SU-DHL-6 (cell line): ENCODE measurements around the gene PALLD.

Source experiments
- H2AFZ ChIP-seq: fragments of 200-600 bp; sonication (generic); 2 replicates; pipeline ENCODE4 v1.6.1; 2014; ENCODE audit warnings: low read depth, mild to moderate bottlenecking, moderate library complexity, mixed read lengths, antibody characterized with exemption, low read length; ENCODE audit not compliant: severe bottlenecking
- H3F3A ChIP-seq: fragments of 200-600 bp; shearing (Covaris generic); 2 replicates; pipeline ENCODE4 v1.6.0; 2016; ENCODE audit warnings: antibody characterized with exemption, mild to moderate bottlenecking; ENCODE audit not compliant: insufficient read depth
- H3K27ac ChIP-seq: fragments of 200-600 bp; sonication (generic); 2 replicates; pipeline ENCODE4 v1.5.1; 2016; ENCODE audit warnings: low read depth, mild to moderate bottlenecking, low read length, moderate library complexity, mixed read lengths
- H3K27me3 ChIP-seq: fragments of 200-600 bp; sonication (generic), shearing (Covaris generic); 2 replicates; pipeline ENCODE4 v1.6.0; 2014; ENCODE audit warnings: mild to moderate bottlenecking, low read length
- H3K36me3 ChIP-seq: fragments of 200-600 bp; sonication (generic); 2 replicates; pipeline ENCODE4 v1.6.1; 2014; ENCODE audit warnings: mild to moderate bottlenecking, low read length, mixed read lengths
- H3K4me2 ChIP-seq: fragments of 300-600, 200-600 bp; shearing (Covaris generic), sonication (generic); 2 replicates; pipeline ENCODE4 v1.6.0; 2014; ENCODE audit warnings: low read length, low read depth, mild to moderate bottlenecking; ENCODE audit not compliant: poor library complexity, severe bottlenecking
- H3K4me3 ChIP-seq: fragments of 200-600 bp; sonication (generic); 2 replicates; pipeline ENCODE4 v1.5.1; 2014; ENCODE audit warnings: antibody characterized with exemption, low read length, mild to moderate bottlenecking, mixed read lengths; ENCODE audit not compliant: insufficient read depth, poor library complexity, severe bottlenecking
- H3K79me2 ChIP-seq: fragments of 200-600 bp; sonication (generic); 2 replicates; pipeline ENCODE4 v1.6.1; 2014; ENCODE audit warnings: mild to moderate bottlenecking, low read length, moderate library complexity; ENCODE audit not compliant: insufficient read depth
- H3K9ac ChIP-seq: fragments of 200-600 bp; sonication (generic); 2 replicates; pipeline ENCODE4 v1.7.0; 2014; ENCODE audit warnings: mild to moderate bottlenecking, low read length
- H3K9me2 ChIP-seq: fragments of 200-600 bp; sonication (generic); replicated peaks from 2 replicates; pipeline ENCODE4 v1.6.1; 2014; ENCODE audit warnings: low read length; ENCODE audit not compliant: insufficient read depth
- H3K9me3 ChIP-seq: fragments of 200-600 bp; sonication (generic); 2 replicates; pipeline ENCODE4 v1.6.1; 2014; ENCODE audit warnings: low read length, mixed read lengths; ENCODE audit not compliant: insufficient read depth
- H4K20me1 ChIP-seq: fragments of 200-600 bp; sonication (generic); 2 replicates; pipeline ENCODE4 v1.6.1; 2014; ENCODE audit warnings: low read depth, mild to moderate bottlenecking, antibody characterized with exemption, low read length, moderate library complexity, mixed read lengths
- CTCF ChIP-seq: fragments of 200-600 bp; sonication (generic); IDR thresholded peaks from one replicate; pipeline ENCODE4 v1.5.1; 2017; ENCODE audit warnings: antibody characterized with exemption, mild to moderate bottlenecking, low read length, moderate library complexity; ENCODE audit not compliant: insufficient read depth, poor library complexity, severe bottlenecking
- EZH2phosphoT487 ChIP-seq: fragments of 200-600 bp; sonication (generic), shearing (Covaris generic); conservative IDR thresholded peaks from 2 replicates; pipeline ENCODE4 v1.6.1; 2018; ENCODE audit warnings: mild to moderate bottlenecking, antibody characterized with exemption, low read length, moderate library complexity, mixed read lengths

Gene PALLD

GRCh38 chr4:168723020-168723419, 226.2 kb downstream of the PALLD start:
- H3K79me2 ChIP-seq: no peaks in the 10 kb centered on the region

GRCh38 chr4:168723569-168723968, 226.7 kb downstream of the PALLD start:
- Histone ChIP-seq H3K4me2 (no peak overlapping the region), H3K27me3 (no peaks in the 10 kb centered on the region), H3F3A (no peaks in the 10 kb centered on the region), H4K20me1 (no peaks in the 10 kb centered on the region), H2AFZ (no peak overlapping the region), H3K79me2 (no peaks in the 10 kb centered on the region), H3K9me2 (no peaks in the 10 kb centered on the region), H3K9me3 (no peaks in the 10 kb centered on the region), H3K4me3 (no peak overlapping the region), H3K9ac (no peak overlapping the region), H3K36me3 (no peaks in the 10 kb centered on the region), H3K27ac (no peak overlapping the region)
- TF ChIP-seq CTCF (no peak), EZH2phosphoT487 (no peak)

More at GRCh38 chr4:168723020-168723419, 226.2 kb downstream of the PALLD start:
- Histone ChIP-seq H2AFZ (no peak overlapping the region), H3K9me3 (no peaks in the 10 kb centered on the region), H3K36me3 (no peaks in the 10 kb centered on the region), H3F3A (no peaks in the 10 kb centered on the region), H3K27ac (no peak overlapping the region), H4K20me1 (no peaks in the 10 kb centered on the region), H3K9me2 (no peaks in the 10 kb centered on the region), H3K9ac (no peak overlapping the region), H3K4me3 (no peak overlapping the region), H3K4me2 (no peak overlapping the region), H3K27me3 (no peaks in the 10 kb centered on the region)
- TF ChIP-seq CTCF: no peak
- TF ChIP-seq EZH2phosphoT487: no peak

GRCh38 chr4:168724243-168724642, 227.4 kb downstream of the PALLD start:
- Histone ChIP-seq H4K20me1 (no peaks in the 10 kb centered on the region), H3K79me2 (no peaks in the 10 kb centered on the region), H3K27ac (no peak overlapping the region), H3K36me3 (no peaks in the 10 kb centered on the region), H3K4me2 (no peak overlapping the region), H3K9me2 (no peaks in the 10 kb centered on the region), H3K9me3 (no peaks in the 10 kb centered on the region), H2AFZ (no peak overlapping the region), H3K9ac (no peak overlapping the region), H3F3A (no peaks in the 10 kb centered on the region), H3K27me3 (no peaks in the 10 kb centered on the region), H3K4me3 (no peak overlapping the region)
- TF ChIP-seq CTCF: no peak
- TF ChIP-seq EZH2phosphoT487: no peak
